Measurements from ENCODE around the gene HACD1.

The HACD1 gene

DNA sequence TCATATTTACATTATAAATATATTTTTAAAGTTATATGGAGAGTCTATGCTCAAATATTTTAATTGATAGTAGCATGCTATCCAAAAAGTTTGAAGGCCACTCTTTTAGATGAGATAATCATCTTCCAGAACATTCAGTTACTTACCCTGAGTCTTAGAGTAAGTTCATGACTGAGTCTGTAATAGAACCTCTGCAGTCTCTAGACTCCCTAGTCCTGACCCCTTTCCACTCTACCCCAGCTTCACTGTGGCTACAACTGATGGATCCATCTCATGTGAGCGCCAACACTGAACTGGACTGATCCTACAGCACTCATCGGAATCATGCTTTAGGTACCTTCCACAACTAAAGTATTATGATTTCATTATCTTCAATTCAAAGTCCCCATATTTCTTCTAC lies 10.1 kb downstream of the HACD1 start:
- H3K27me3 ChIP-seq (ENCODE audit: insufficient read depth, low read length, poor library complexity, severe bottlenecking) = no peaks in the 10 kb centered on the region
- no peaks in the 10 kb centered on the region for H3K9me3 ChIP-seq (ENCODE audit: insufficient read depth, low read depth, low read length)
- H3K4me2 ChIP-seq (ENCODE audit: low read depth, low read length, poor library complexity, severe bottlenecking) = peak overlapping the region; percentile 21
- no peaks in the 10 kb centered on the region for H3K4me1 ChIP-seq (ENCODE audit: insufficient read depth, low read length, poor library complexity, severe bottlenecking)
- no peaks in the 10 kb centered on the region for H4K20me1 ChIP-seq (ENCODE audit: insufficient read depth, low read length, poor library complexity, severe bottlenecking)
- no peak overlapping the region for H3K4me3 ChIP-seq (ENCODE audit: low read length, poor library complexity, severe bottlenecking)
- H3F3A ChIP-seq (ENCODE audit: low read depth) = no peaks in the 10 kb centered on the region
- H3K9me2 ChIP-seq (replicated peaks; ENCODE audit: low read depth, low read length) = no peaks in the 10 kb centered on the region
- TF ChIP-seq EZH2phosphoT487 (IDR thresholded peaks at IDR 0.05; ENCODE audit: borderline replicate concordance) (no peak), CTCF (conservative IDR thresholded peaks at IDR 0.05; ENCODE audit: low read length) (no peak)
- H3K36me3 ChIP-seq (ENCODE audit: insufficient read depth, low read length) = no peaks in the 10 kb centered on the region
- no peak overlapping the region for H3K9ac ChIP-seq (ENCODE audit: low read depth, low read length, poor library complexity, severe bottlenecking)
- H2AFZ ChIP-seq (ENCODE audit: low read length) = no peak overlapping the region
- H3K79me2 ChIP-seq (ENCODE audit: insufficient read depth, low read length) = no peaks in the 10 kb centered on the region

- no peak overlapping the region for H3K4me2 ChIP-seq (ENCODE audit: low read depth, low read length, poor library complexity, severe bottlenecking)
- no peaks in the 10 kb centered on the region for H3K9me3 ChIP-seq (ENCODE audit: insufficient read depth, low read depth, low read length)
- H2AFZ ChIP-seq (ENCODE audit: low read length) = no peak overlapping the region
- H3K4me3 ChIP-seq (ENCODE audit: low read length, poor library complexity, severe bottlenecking) = no peak overlapping the region
- no peaks in the 10 kb centered on the region for H4K20me1 ChIP-seq (ENCODE audit: insufficient read depth, low read length, poor library complexity, severe bottlenecking)
- no peaks in the 10 kb centered on the region for H3K36me3 ChIP-seq (ENCODE audit: insufficient read depth, low read length)
- H3F3A ChIP-seq (ENCODE audit: low read depth) = no peaks in the 10 kb centered on the region
- no peaks in the 10 kb centered on the region for H3K27me3 ChIP-seq (ENCODE audit: insufficient read depth, low read length, poor library complexity, severe bottlenecking)
- H3K4me1 ChIP-seq (ENCODE audit: insufficient read depth, low read length, poor library complexity, severe bottlenecking) = no peaks in the 10 kb centered on the region
- no peaks in the 10 kb centered on the region for H3K9me2 ChIP-seq (replicated peaks; ENCODE audit: low read depth, low read length)
- H3K9ac ChIP-seq (ENCODE audit: low read depth, low read length, poor library complexity, severe bottlenecking) = no peak overlapping the region
- TF ChIP-seq EZH2phosphoT487 (IDR thresholded peaks at IDR 0.05; ENCODE audit: borderline replicate concordance) = no peak
- TF ChIP-seq CTCF (conservative IDR thresholded peaks at IDR 0.05; ENCODE audit: low read length) = no peak
- no peaks in the 10 kb centered on the region for H3K79me2 ChIP-seq (ENCODE audit: insufficient read depth, low read length)
Observed at GRCh38 chr10:17606547-17607040, 10.6 kb downstream of the HACD1 start.

- H3K9me2 ChIP-seq (replicated peaks; ENCODE audit: low read depth, low read length) = no peaks in the 10 kb centered on the region
- no peak overlapping the region for H2AFZ ChIP-seq (ENCODE audit: low read length)
- H3K4me2 ChIP-seq (ENCODE audit: low read depth, low read length, poor library complexity, severe bottlenecking) = no peak overlapping the region
- H3K4me1 ChIP-seq (ENCODE audit: insufficient read depth, low read length, poor library complexity, severe bottlenecking) = no peaks in the 10 kb centered on the region
- TF ChIP-seq CTCF (conservative IDR thresholded peaks at IDR 0.05; ENCODE audit: low read length) = no peak
- no peak for TF ChIP-seq EZH2phosphoT487 (IDR thresholded peaks at IDR 0.05; ENCODE audit: borderline replicate concordance)
- H4K20me1 ChIP-seq (ENCODE audit: insufficient read depth, low read length, poor library complexity, severe bottlenecking) = no peaks in the 10 kb centered on the region
- H3K79me2 ChIP-seq (ENCODE audit: insufficient read depth, low read length) = no peaks in the 10 kb centered on the region
- H3K4me3 ChIP-seq (ENCODE audit: low read length, poor library complexity, severe bottlenecking) = no peak overlapping the region
- H3K27me3 ChIP-seq (ENCODE audit: insufficient read depth, low read length, poor library complexity, severe bottlenecking) = no peaks in the 10 kb centered on the region
- H3K9me3 ChIP-seq (ENCODE audit: insufficient read depth, low read depth, low read length) = no peaks in the 10 kb centered on the region
- H3K36me3 ChIP-seq (ENCODE audit: insufficient read depth, low read length) = no peaks in the 10 kb centered on the region
- no peaks in the 10 kb centered on the region for H3F3A ChIP-seq (ENCODE audit: low read depth)
- H3K9ac ChIP-seq (ENCODE audit: low read depth, low read length, poor library complexity, severe bottlenecking) = no peak overlapping the region
Observed at GRCh38 chr10:17605936-17606335, 11.2 kb downstream of the HACD1 start.

Data from Loucy (cell line).